Endothelial cell of umbilical vein (primary cell): ENCODE measurements around the gene FNIP1. TPM values are rescaled to one million over a fixed set of nuclear protein-coding genes. Genes with fewer than 3 reads are reported as not detected.

ENCODE experiments used
- BruUV-seq: library from RNA; stranded (reverse); fragments of 400-500 nt; replicated peaks from 2 replicates; lab custom pipeline; 2021; lab: Mats Ljungman, UMichigan
- CTCF ChIA-PET: fragments of 300-600, 350-600 bp; sonication (Branson Sonifier 250); formaldehyde crosslinking; loops from one replicate; lab custom pipeline; 2021; ENCODE audit warnings: antibody characterized with exemption, inconsistent platforms; lab: Charles Lee
- POLR2A ChIA-PET: fragments of 300-600, 350-600 bp; sonication (Branson Sonifier 250); formaldehyde crosslinking; loops from one replicate; lab custom pipeline; 2021; ENCODE audit warnings: antibody characterized with exemption, inconsistent platforms; lab: Charles Lee
- DNase-seq: peaks from one replicate; pipeline ENCODE4 v3.0.0-alpha.2; 2011; ENCODE audit warnings: low read depth, low spot score
- FAIRE-seq: peaks from 2 replicates; lab custom pipeline; 2011; peaks lifted over from hg19 to GRCh38; lab: Jason Lieb, UNC
- H2AFZ ChIP-seq: 2 replicates; pipeline ENCODE4 v1.6.0; 2012; ENCODE audit warnings: low read depth, low read length, control low read depth, inconsistent platforms
- H3K27ac ChIP-seq: 2 replicates; pipeline ENCODE4 v1.5.1; 2011; ENCODE audit warnings: low read depth, mild to moderate bottlenecking, control low read depth, low read length, moderate library complexity; ENCODE audit not compliant: insufficient read depth
- H3K27me3 ChIP-seq, 2 experiments: 2 replicates each; pipeline versions ENCODE4 v1.6.0 to v1.6.1; 2011; ENCODE audit warnings: low read length in 2 of 2, mixed read lengths in 1 of 2; ENCODE audit not compliant: control insufficient read depth in 2 of 2, insufficient read depth in 2 of 2
- H3K36me3 ChIP-seq, 2 experiments: 2 replicates in 1 of 2; 3 replicates in 1 of 2; pipeline ENCODE4 v1.5.1; 2011; ENCODE audit warnings: low read length in 2 of 2, mild to moderate bottlenecking in 1 of 2, moderate library complexity in 1 of 2; ENCODE audit not compliant: control insufficient read depth in 2 of 2, insufficient read depth in 2 of 2; ENCODE audit errors: extremely low read depth in 1 of 2
- H3K4me1 ChIP-seq: 3 replicates; pipeline ENCODE4 v1.5.1; 2011; ENCODE audit warnings: mild to moderate bottlenecking, low read length; ENCODE audit not compliant: control insufficient read depth, insufficient read depth; ENCODE audit errors: extremely low read depth
- H3K4me2 ChIP-seq: 2 replicates; pipeline ENCODE4 v1.6.1; 2011; ENCODE audit warnings: low read length, control low read depth, mixed read lengths; ENCODE audit not compliant: insufficient read depth
- H3K4me3 ChIP-seq, 3 experiments: fragments of 200-600 bp in 1 of 3; sonication (generic), shearing (Covaris generic) in 1 of 3; replicated peaks in 1 of 3; 2 replicates each; pipeline ENCODE4 v1.5.1; 2011 to 2016; ENCODE audit warnings: control low read depth in 3 of 3, low read length in 3 of 3, mild to moderate bottlenecking in 2 of 3, inconsistent platforms in 1 of 3, low read depth in 1 of 3, moderate library complexity in 1 of 3; ENCODE audit not compliant: insufficient read depth in 1 of 3
- H3K79me2 ChIP-seq: 2 replicates; pipeline ENCODE4 v1.6.0; 2012; ENCODE audit warnings: low read length, inconsistent platforms; ENCODE audit not compliant: control insufficient read depth, insufficient read depth
- H3K9ac ChIP-seq: replicated peaks from 2 replicates; pipeline ENCODE3; 2011; ENCODE audit warnings: low read length, control low read depth; ENCODE audit not compliant: insufficient read depth; ENCODE audit errors: extremely low read depth
- H3K9me1 ChIP-seq: replicated peaks from 3 replicates; pipeline ENCODE4 v1.6.0; 2011; ENCODE audit warnings: mild to moderate bottlenecking, low read length; ENCODE audit not compliant: control insufficient read depth, insufficient read depth; ENCODE audit errors: extremely low read depth
- H3K9me3 ChIP-seq: replicated peaks from 2 replicates; pipeline ENCODE4 v1.5.1; 2012; ENCODE audit warnings: low read length, inconsistent platforms; ENCODE audit not compliant: control insufficient read depth, insufficient read depth
- H4K20me1 ChIP-seq: replicated peaks from 2 replicates; pipeline ENCODE3; 2011; ENCODE audit warnings: mild to moderate bottlenecking, low read length; ENCODE audit not compliant: control insufficient read depth, insufficient read depth; ENCODE audit errors: extremely low read depth
- CTCF ChIP-seq, 2 donors: IDR thresholded peaks; 1 replicate in 1 of 2; 2 replicates in 1 of 2; pipeline ENCODE4 v1.5.1; 2011; ENCODE audit warnings: low read length in 2 of 2, mild to moderate bottlenecking in 2 of 2, moderate library complexity in 2 of 2, control low read depth in 1 of 2, inconsistent platforms in 1 of 2, low read depth in 1 of 2; ENCODE audit not compliant: insufficient read depth in 1 of 2; ENCODE audit errors: extremely low read depth in 1 of 2
- EZH2 ChIP-seq: IDR thresholded peaks from 2 replicates; pipeline ENCODE4 v1.6.1; 2012; ENCODE audit warnings: borderline replicate concordance, low read depth, mild to moderate bottlenecking, moderate library complexity, low read length, inconsistent platforms; ENCODE audit not compliant: severe bottlenecking
- FOS ChIP-seq: IDR thresholded peaks from 2 replicates; pipeline ENCODE4 v1.6.1; 2011; ENCODE audit warnings: mild to moderate bottlenecking, low read length, moderate library complexity, borderline replicate concordance; ENCODE audit not compliant: insufficient read depth
- GATA2 ChIP-seq: IDR thresholded peaks from 2 replicates; pipeline ENCODE4 v1.7.0; 2011; ENCODE audit warnings: low read depth, mild to moderate bottlenecking, moderate library complexity, mixed read lengths, low read length; ENCODE audit not compliant: insufficient read length, insufficient read depth
- JUN ChIP-seq: IDR thresholded peaks from 2 replicates; pipeline ENCODE4 v1.6.1; 2011; ENCODE audit warnings: borderline replicate concordance, low read depth; ENCODE audit not compliant: insufficient read length, insufficient read depth
- MAX ChIP-seq: IDR thresholded peaks from 2 replicates; pipeline ENCODE4 v1.6.1; 2011; ENCODE audit not compliant: insufficient read depth, insufficient read length
- MYC ChIP-seq: IDR thresholded peaks from one replicate; pipeline ENCODE4 v1.6.1; 2011; ENCODE audit warnings: mild to moderate bottlenecking, low read depth, low read length
- POLR2A ChIP-seq: IDR thresholded peaks from 2 replicates; pipeline ENCODE4 v1.6.1; 2012; ENCODE audit warnings: low read depth, mild to moderate bottlenecking, control low read depth, low read length
- dilution Hi-C: fragments of 300-500 bp; cut with MboI; formaldehyde crosslinking; loops from one replicate; pipeline ENCODE4 v1.15.0; 2019; ENCODE audit warnings: low sequenced_read_pairs; ENCODE audit not compliant: extremely low pct_ligation_motif_present
- intact Hi-C: fragments of 100-400 bp; cut with micrococcal nuclease; formaldehyde crosslinking; loops from one replicate; pipeline ENCODE4 v1.10.0; 2022
- polyA plus RNA-seq, 4 experiments: library from polyadenylated mRNA; depleted of rRNA in 3 of 4; stranded (reverse) in 3 of 4; unstranded in 1 of 4; fragments of >200 nt; gene quantifications; 2 replicates each; pipeline versions ENCODE4 v1.2.1 to v1.2.3, GENCODE V29; 2011 to 2012; ENCODE audit warnings: missing spikeins in 1 of 4
- total RNA-seq: library from RNA; stranded (reverse); gene quantifications from 2 replicates; pipeline ENCODE4 v1.2.3, GENCODE V29; 2021

Gene FNIP1
- total and polyA plus RNA-seq, 2 donors (not counting 3 experiments of a cell fraction or from before 2014, with no cell fraction given) = 5.9 to 27.3 TPM

DNA sequence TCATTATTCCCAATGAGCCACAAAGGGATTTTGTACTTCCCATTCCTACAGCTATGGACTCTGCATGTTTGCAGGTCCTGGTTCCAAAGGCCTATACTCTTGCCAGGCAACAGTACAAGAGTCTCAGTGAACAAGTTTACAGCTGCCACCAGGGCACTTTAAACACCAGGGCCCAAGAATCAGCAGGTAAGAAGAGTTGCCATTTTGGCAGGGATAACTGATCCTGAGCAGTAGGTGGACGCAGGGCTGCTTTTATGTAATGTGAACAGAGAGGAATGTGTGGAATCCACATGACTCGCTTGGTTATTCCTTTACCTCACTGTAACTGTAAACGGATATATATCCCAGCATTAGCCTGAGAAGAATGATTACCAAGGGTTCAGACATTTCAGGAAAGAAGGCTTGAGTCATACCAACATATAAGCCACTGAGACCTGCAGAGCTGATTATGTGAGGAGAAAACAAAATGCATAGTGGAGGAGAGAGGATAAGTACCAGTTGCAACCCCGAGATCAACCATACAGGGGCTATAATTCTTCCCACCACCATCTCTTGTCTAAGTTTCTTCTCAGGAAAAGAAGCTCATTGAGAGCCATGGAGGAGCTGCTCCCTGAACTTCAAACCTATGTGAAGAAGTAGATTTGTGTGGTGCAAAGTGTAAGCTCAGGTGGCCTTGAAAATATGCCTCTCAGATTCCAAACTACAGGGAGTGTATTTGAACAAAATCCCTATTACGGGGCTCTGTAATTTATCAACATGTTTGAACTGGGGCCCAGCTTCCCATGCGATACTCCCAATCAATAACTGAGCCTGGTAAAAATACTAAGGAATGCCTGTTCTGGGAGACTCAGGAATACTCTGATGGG lies 186.4 kb downstream of the FNIP1 start:
- Histone ChIP-seq H2AFZ (peak overlapping the region; percentile 5), H4K20me1 (no peaks in the 10 kb centered on the region), H3K9ac (peak overlapping the region; percentile 21), H3K4me1 (peaks cover 13% of the 10 kb centered on the region), H3K4me2 (peak overlapping the region; percentile 26), H3K36me3 (no peaks in the 10 kb centered on the region), H3K4me3 (no peak overlapping the region), H3K79me2 (peaks cover 72% of the 10 kb centered on the region), H3K27ac (peak overlapping the region; percentile 68), H3K9me1 (no peaks in the 10 kb centered on the region), H3K27me3 (no peaks in the 10 kb centered on the region), H3K9me3 (no peaks in the 10 kb centered on the region)
- DNase-seq (peak; percentile 87), FAIRE-seq (peak; percentile 90)
- ChIA-PET POLR2A (interaction anchor here (1.9 kb wide), 1 partner anchor 23 kb away, joined by 5 read pairs; no protein-coding TSS in a partner anchor), CTCF (interaction anchor here (0.6 to 2.1 kb wide), 6 partner anchors 11 to 398 kb away, joined by 3 to 14 read pairs (median 4); no protein-coding TSS in a partner anchor)
- BruUV-seq = no TSS peak
- dilution Hi-C loops (no loop called here), intact Hi-C loops (loop anchor here (1.0 kb wide), 1 partner anchor 25 kb away; the partner anchor contains the start of gene RAPGEF6)
- TF ChIP-seq POLR2A (no peak), GATA2 (no peak), CTCF (IDR thresholded peaks at IDR 0.05; ENCODE audit: extremely low read depth in 1 of 2, insufficient read depth in 1 of 2, low read depth in 1 of 2, low read length in 2 of 2) (no peak), FOS (peak; percentile 67), MAX (no peak), MYC (no peak), EZH2 (no peak), JUN (peak; percentile 49)
